Measurements from ENCODE around the gene CLDN7. TPM values are rescaled to one million over a fixed set of nuclear protein-coding genes. Genes with fewer than 3 reads are reported as not detected.

Gene CLDN7
- total RNA-seq, 1 experiment from 2014 or later: 147 TPM

- H3K27ac ChIP-seq (ENCODE audit: low read length): peak overlapping the region; percentile 64; the same call in 1 of the 2 replicates
- no peak overlapping the region for H3K9ac ChIP-seq (ENCODE audit: low read length)
- H3K4me1 ChIP-seq (ENCODE audit: insufficient read depth, low read length): peaks cover 45% of the 10 kb centered on the region
- ATAC-seq (no peak), DNase-seq (peak; percentile 52)
- BruUV-seq (replicated peaks): TSS peak; percentile 1
- POLR2A ChIA-PET (ENCODE audit: unreplicated experiment): no interaction called here
- no peaks in the 10 kb centered on the region for H3K9me3 ChIP-seq (ENCODE audit: low read length)
- H3K4me3 ChIP-seq (ENCODE audit: low read length): no peak overlapping the region
- H3K9me2 ChIP-seq (replicated peaks; ENCODE audit: low read length): no peaks in the 10 kb centered on the region
- peaks cover 8% of the 10 kb centered on the region for H3F3A ChIP-seq (ENCODE audit: low read length, unreplicated experiment)
- TF ChIP-seq EZH2 (IDR thresholded peaks at IDR 0.05; ENCODE audit: low read length, unreplicated experiment) (no peak), EZH2phosphoT487 (IDR thresholded peaks at IDR 0.05; ENCODE audit: borderline replicate concordance, low read length) (no peak), CTCF (conservative IDR thresholded peaks at IDR 0.05; ENCODE audit: low read depth, low read length) (no peak)
- CTCF ChIA-PET: no interaction called here
- H3K4me2 ChIP-seq (ENCODE audit: low read length): peak overlapping the region; percentile 83; the same call in 1 of the 2 replicates
- peaks cover 13% of the 10 kb centered on the region; the same call in 1 of the 2 replicates for H3K36me3 ChIP-seq (ENCODE audit: low read depth, low read length)
- peaks cover 75% of the 10 kb centered on the region for H3K79me2 ChIP-seq (ENCODE audit: low read length)
- no peak overlapping the region for H2AFZ ChIP-seq (ENCODE audit: low read length)
- H4K20me1 ChIP-seq (ENCODE audit: low read length): peaks cover 8% of the 10 kb centered on the region; the same call in 1 of the 2 replicates
- H3K27me3 ChIP-seq (ENCODE audit: low read length): no peaks in the 10 kb centered on the region
- intact Hi-C loops (cut with micrococcal nuclease): loop anchor here (2.0 kb wide), 1 partner anchor 15 kb away; no protein-coding TSS in a partner anchor
These were observed 26.3 kb downstream of the CLDN7 start for GRCh38 chr17:7235693-7236665.

- Histone ChIP-seq H3K27ac (ENCODE audit: low read length) (peak within 1 kb of the TSS; percentile 64), H3K4me3 (ENCODE audit: low read length) (peak within 1 kb of the TSS; percentile 89), H3K36me3 (ENCODE audit: low read depth, low read length) (peaks cover 13% of the 10 kb centered on the region; the same call in 1 of the 2 replicates), H2AFZ (ENCODE audit: low read length) (peak within 1 kb of the TSS; percentile 82), H3K9ac (ENCODE audit: low read length) (peak within 1 kb of the TSS; percentile 88), H3F3A (ENCODE audit: low read length, unreplicated experiment) (peaks cover 8% of the 10 kb centered on the region), H3K4me1 (ENCODE audit: insufficient read depth, low read length) (peaks cover 33% of the 10 kb centered on the region), H3K27me3 (ENCODE audit: low read length) (no peaks in the 10 kb centered on the region), H3K9me2 (replicated peaks; ENCODE audit: low read length) (no peaks in the 10 kb centered on the region), H3K4me2 (ENCODE audit: low read length) (peak within 1 kb of the TSS; percentile 83), H3K9me3 (ENCODE audit: low read length) (no peaks in the 10 kb centered on the region), H4K20me1 (ENCODE audit: low read length) (peaks cover 8% of the 10 kb centered on the region; the same call in 1 of the 2 replicates), H3K79me2 (ENCODE audit: low read length) (peaks cover 71% of the 10 kb centered on the region)
- ATAC-seq (peak; percentile 48), DNase-seq (peak; percentile 87)
- ChIA-PET POLR2A (ENCODE audit: unreplicated experiment) (no interaction called here), CTCF (no interaction called here)
- intact Hi-C loops (cut with micrococcal nuclease): loop anchor here (2.0 kb wide), 1 partner anchor 14 kb away; no protein-coding TSS in a partner anchor
- TF ChIP-seq EZH2 (IDR thresholded peaks at IDR 0.05; ENCODE audit: low read length, unreplicated experiment) (no peak), CTCF (conservative IDR thresholded peaks at IDR 0.05; ENCODE audit: low read depth, low read length) (no peak), EZH2phosphoT487 (IDR thresholded peaks at IDR 0.05; ENCODE audit: borderline replicate concordance, low read length) (no peak)
- BruUV-seq (replicated peaks): no TSS peak
These were observed 28.0 kb downstream of the CLDN7 start, which contains the start of gene DVL2 for GRCh38 chr17:7234083-7234951. DVL2 (minus strand) TSS chr17:7234517; CDS start chr17:7234262, 255 bp downstream.
